Activated effector memory CD4-positive, alpha-beta T cell treated with Interleukin-2 at 50 U/mL for 16 hours (primary cell): Measurements from ENCODE around the gene OLFML3.
"Not testable (repeated sequence)": the region's sequence is repeated elsewhere in the genome, so short reads cannot be mapped to it uniquely, and the experiment has no call there.

ENCODE experiments used
- DNase-seq: peaks from one replicate; pipeline ENCODE4 v3.0.0-alpha.2; 2020

The OLFML3 gene

GRCh38 chr1:113993766-113994165, 14.5 kb downstream of the OLFML3 start:
- no peak for DNase-seq

- no peak for DNase-seq
Measured at GRCh38 chr1:113995382-113995781, 16.1 kb downstream of the OLFML3 start.

DNA sequence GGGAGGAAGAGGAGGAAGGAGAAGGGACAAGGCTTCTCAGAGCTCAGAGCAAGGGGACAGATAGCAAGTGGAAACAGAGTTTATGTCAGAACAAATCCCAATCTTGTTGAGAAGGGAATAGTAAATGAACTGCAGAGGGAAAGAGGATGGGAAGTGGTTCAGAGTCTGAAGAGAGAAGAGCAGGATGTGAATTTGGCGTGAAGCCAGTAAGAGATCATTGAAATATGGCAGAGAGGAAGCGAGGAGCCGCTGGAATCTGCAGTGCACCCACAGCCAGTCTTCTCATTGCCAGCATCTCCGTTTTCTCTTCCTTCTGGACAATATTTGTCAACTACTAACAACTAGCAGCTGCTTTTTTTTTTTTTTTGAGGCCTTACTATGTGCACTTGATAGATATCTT, 19.1 kb downstream of the OLFML3 start:
- DNase-seq = no peak

- no peak for DNase-seq
Measured at GRCh38 chr1:113999233-113999632, 20.0 kb downstream of the OLFML3 start.

- no peak for DNase-seq
Measured at GRCh38 chr1:113999799-114000198, 20.5 kb downstream of the OLFML3 start.

DNA sequence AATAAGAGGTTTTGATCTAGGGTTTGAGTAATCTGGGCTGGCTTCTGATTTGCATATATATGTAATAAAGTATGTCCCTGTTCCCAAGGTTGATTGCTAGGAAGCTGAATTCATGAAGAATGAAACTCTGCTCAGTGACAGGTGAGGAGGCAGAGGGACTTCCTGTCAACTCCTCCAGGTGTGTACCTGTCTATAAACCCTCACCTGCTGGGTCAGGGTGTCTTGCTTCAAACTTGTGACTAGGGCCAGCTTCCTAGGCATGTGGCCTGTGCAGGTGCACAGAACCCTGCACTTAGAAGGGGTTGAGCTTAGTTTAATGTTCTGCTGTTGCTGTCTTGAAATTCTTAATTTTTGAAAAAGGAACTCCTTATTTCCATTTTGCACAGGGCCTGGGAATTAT, 21.1 kb downstream of the OLFML3 start:
- no peak for DNase-seq

- DNase-seq = no peak
Measured at GRCh38 chr1:114002492-114003239, 23.4 kb downstream of the OLFML3 start.

DNA sequence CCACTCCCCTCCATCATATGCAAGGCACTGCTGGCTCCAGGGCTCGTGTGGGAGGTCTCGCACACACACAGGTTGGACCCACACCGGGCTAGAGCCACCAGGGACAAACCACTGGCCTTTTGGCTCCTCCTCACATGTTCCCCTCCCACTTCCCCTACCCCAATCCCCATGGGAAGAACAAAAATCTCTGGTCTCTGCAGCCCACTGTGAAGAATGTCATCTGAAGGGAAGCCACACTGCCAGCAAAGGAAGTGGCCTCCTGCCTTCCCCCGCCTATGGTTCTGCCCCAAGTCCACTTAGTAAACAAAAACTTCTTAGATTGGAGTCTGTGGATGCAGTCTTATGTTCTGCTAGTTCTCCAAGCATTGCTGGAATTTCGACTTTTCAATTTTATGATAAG, 24.2 kb downstream of the OLFML3 start:
- DNase-seq = no peak

DNA sequence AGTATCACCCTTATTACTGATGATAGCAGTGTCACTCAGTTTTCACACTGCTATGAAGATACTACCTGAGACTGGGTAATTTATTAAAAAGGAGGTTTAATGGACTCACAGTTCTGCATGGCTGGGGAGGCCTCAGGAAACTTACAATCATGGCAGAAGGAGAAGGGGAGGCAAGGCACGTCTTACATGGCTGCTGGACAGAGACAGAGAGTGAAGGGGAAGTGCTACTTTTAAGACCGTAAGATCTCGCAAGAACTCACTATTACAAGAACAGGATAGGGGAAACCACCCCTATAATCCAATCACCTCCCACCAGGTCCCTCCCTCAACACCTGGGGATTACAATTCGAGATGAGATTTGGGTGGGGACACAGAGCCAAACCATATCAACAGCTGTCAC, 27.6 kb downstream of the OLFML3 start:
- not testable (repeated sequence) for DNase-seq

- no peak for DNase-seq
Measured at GRCh38 chr1:114008480-114008941, 29.2 kb downstream of the OLFML3 start.

GRCh38 chr1:114008993-114009392, 29.7 kb downstream of the OLFML3 start:
- no peak for DNase-seq

DNA sequence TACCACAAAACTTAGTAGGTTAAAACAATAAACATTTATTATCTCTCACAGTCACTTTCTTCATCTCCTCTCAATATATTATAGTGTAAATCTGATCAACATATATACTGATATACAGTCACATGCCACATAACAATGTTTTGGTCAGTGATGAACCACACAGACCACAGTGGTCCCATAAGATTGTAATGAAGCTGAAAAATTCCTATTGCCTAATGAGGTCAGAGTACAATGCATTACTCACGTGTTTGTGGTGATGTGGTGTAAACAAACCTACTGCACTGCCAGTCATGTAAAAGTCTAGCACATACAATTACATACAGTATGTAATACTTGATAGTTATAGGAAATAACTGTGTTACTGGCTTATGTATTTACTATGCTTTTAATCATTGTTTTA, 30.1 kb downstream of the OLFML3 start:
- no peak for DNase-seq

DNA sequence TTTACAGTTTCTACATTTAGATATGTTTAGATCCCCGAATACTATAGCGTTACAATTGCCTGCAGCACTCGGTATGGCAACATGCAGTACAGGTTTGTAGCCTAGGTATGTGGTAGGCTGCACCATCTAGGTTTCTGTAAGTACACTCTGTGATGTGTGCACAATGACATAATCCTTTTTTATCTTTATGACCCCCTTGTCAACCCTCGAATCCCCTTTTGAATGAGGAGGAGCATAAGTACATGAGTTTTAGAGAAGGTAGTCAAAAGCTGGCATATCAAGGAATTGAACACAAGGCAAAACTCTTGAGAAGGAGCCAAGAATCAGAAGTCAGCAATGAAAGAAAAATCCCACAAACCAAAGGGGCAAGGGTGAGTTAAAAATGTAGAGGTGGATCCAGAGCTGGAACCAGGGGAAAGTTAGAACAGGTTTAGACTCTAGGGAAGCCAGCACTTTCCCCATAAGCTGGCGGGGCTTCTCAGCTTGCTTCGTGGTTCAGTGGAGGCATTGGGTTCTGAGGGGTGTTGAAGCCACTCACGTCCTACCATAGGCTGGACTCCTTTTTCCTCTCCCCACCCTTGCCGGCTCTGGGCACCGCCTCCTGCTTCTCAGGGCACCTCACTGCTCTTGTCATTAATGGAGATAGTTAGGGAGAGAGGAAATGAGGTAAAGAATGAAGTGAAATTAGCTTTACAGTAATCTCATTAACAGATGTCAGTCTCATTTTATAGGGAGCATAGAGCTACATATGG, 31.3 kb downstream of the OLFML3 start:
- DNase-seq = no peak

GRCh38 chr1:114011796-114012195, 32.5 kb downstream of the OLFML3 start:
- no peak for DNase-seq

DNA sequence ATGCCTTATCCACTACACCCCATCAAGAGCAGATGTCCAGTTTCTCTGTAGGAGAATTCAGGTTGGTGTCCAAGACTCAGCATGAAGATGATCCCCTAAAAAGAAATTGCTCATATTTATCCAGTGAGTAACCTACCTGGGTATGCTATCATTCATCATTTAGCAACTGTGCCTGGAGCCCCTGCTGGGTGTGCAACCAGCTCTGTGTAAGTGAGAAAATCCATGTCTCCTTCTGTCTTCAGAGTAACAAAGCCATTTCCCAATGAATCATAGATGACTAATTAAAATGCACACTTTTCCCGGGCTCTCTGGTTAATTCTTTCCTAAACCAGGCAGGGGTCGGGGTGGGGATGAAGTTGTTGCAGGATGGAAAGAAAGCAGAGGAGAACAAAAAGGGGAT, 35.8 kb downstream of the OLFML3 start:
- DNase-seq = no peak

DNA sequence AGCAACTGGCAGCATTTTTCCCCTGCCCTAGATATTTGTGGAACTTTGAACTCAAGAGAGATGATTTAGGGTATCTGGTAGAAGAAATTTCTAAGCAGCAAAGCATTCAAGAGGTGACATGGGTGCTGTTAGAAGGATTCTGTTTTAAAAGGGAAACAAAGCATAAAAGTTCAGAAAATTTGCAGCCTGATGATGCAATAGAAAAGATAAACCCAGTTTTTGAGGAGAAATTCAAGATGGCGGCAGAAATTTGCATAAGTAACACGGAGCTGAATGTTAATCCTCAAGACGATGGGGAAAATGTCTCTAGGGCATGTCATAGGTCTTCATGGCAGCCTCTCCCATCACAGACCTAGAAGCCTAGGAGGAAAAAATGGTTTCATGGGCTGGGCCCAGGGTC, 40.5 kb downstream of the OLFML3 start:
- not testable (repeated sequence) for DNase-seq

DNA sequence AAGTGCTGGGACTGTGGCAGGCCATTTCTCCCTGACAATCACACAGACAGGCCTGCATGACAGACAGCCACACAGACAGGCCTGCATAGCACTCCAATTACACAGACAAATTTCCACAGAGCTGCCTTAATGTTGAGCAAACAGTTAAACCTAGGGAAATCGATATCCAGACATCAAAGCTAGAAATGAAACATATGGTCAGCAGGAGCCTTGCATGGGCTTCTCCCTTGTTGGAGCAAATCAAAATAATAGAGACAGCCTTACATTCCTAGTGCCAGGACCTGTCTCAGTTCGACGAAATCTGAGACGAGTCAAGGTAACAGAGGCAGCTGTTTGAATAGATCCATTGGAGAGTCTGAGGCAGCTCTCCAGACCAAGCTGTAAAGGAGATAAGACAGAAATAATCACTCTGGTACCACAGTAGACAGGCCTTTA, 42.4 kb downstream of the OLFML3 start:
- DNase-seq = no peak

DNA sequence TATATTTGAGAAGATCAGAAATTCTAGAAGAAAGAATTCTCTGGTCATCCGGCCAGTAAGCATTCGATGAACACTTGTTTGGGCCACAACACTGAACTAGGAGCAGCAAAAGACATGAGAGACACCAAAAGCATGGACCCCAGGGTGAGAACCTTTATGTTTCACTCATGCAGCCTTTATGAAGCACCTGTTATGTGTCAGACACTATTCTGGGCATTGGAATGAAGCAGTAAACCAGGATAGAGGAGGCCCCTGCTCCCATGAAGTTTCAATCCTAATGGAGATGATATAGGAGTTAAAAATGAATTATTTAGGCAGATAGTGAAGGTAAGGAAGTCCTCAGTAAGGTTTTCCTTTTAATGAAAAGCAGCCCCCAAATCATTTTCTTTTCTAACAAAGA, 43.6 kb downstream of the OLFML3 start:
- no peak for DNase-seq

DNA sequence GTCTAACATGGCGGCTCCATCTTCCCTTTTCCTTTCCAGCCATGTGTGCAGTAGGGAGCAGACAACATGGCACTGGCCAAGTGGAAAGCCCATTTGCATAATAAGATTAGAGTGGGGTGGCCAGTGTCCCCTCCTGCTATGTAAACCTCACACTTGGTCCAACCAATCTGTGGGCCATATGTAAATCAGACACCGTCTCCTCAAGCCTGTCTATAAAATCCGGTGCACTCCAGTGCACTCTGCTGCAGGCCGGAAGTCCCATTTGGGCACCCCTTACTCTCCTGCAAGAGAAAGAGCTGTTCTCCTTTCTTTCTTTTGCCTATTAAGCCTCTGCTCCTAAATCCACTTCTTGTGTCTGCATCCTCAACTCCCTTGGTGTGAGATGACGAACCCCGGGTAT, 44.1 kb downstream of the OLFML3 start:
- no peak for DNase-seq

- no peak for DNase-seq
Measured at GRCh38 chr1:114024049-114024448, 44.8 kb downstream of the OLFML3 start.

- DNase-seq = no peak
Measured at GRCh38 chr1:114025609-114026401, 46.5 kb downstream of the OLFML3 start.

GRCh38 chr1:114026797-114027196, 47.5 kb downstream of the OLFML3 start:
- DNase-seq = no peak
